Measurements from ENCODE around the gene BBS9. TPM values are rescaled to one million over a fixed set of nuclear protein-coding genes. Genes with fewer than 3 reads are reported as not detected.

Gene BBS9
- polyA plus RNA-seq, 1 donor, result 15.2 TPM

- no peak for DNase-seq
Observed at GRCh38 chr7:33379891-33380525, 250.6 kb downstream of the BBS9 start.

- no peak for DNase-seq
Observed at GRCh38 chr7:33388332-33388731, 259.0 kb downstream of the BBS9 start.

- no peak for DNase-seq
Observed at GRCh38 chr7:33392148-33392547, 262.8 kb downstream of the BBS9 start.

DNA sequence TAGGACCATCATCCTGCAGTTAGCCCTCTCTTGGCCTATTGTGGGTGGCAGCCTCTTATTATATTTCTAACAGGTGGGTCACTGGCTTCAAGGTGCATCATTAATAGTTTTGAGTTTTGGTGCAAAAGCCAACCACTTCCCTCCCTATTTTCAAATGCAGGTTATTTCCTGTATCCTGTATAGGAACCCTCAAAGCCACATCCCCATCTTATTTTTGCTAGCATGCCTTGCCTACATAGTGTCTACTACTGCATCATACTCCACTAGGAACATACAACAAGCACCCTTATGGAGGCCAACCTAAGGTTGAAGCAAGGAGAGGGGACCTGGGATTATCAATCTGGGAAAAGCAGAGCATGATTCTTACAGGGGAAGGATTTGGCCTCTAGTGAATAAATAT is 264.4 kb downstream of the BBS9 start:
- no peak for DNase-seq

GRCh38 chr7:33395340-33395739 is 266.0 kb downstream of the BBS9 start:
- no peak for DNase-seq

DNA sequence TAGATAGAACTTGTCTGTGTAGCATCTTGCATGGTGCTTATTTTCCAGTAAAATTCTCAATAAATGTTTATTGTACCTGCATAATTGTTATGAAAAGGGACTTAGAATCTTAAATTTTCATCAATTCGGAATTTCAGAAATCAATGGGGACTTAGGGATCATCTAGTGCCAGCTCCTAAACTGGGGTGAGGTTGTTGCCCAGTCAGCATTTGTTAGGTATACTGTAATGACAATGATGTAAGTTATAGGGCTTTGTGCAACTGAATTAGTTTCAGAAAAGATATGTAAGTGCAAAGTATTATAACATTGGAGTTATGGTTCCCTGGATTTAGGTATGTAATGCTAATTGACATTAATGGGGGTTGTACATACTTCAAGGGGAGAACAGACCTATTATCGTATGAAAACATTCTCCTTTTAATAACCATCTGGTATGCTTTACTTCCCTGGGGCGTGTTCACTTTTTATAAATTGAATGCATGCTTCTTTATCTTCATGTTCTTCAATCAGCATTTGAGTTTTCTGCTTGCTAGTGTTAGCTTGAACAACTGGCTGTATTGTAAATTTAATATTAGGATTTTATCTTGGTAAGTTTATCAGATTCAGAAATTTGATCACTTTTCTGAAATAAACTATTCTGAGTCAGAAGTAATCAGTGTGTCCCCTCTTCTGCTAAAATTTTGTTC is 270.3 kb downstream of the BBS9 start:
- DNase-seq, result no peak

DNA sequence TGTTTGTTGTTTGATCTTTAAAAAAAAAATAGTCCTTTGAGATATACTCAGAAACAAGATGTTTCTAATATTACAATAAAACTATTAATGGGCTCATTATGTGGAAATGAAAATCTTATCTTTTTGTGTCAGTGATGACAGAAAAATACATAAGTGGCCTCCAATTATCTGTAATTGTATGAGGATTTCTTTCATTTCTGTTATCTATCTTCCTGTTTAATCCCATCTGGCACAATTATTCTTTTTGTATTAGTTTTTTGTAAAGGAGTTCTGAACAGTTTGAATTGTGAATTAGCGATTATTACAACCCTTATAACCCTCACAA is 270.8 kb downstream of the BBS9 start:
- no peak for DNase-seq

DNA sequence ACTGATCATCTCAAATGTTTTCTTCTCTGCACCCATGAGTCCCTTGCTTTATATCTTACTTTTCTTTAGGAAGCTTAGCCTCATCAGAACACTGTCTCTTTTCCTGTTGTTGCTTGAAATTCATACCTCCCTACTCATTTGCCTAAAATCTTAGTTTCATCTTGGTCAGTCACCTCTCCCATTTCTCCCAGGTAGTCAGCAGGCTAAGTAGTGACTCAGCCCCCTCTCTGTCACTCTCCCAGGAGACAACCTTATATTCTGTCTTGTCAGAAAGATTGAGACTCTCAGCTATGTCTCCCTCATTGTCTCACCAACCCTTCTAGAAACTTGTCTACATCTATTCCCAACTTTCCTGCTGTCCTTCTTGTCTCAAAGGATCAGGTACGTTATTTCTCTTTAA is 280.9 kb downstream of the BBS9 start:
- no peak for DNase-seq

DNA sequence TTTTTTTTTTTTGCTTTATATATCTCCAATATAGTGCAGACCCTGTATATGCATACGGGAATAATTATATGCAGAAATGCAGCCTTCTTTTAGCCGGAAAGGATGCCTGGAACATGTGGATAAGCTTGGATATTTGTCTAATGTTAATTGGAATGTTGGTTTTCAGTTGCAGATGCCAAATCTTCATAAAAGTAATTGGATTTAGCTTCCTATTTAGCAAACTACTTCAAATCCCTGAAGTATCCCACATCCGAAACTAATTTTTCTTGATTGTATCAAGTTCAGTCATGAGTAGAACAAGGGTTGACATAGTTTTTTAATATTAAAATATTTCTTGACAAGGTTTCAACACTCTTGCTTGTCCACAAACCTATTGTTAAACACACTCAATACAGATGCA is 281.7 kb downstream of the BBS9 start:
- no peak for DNase-seq

DNA sequence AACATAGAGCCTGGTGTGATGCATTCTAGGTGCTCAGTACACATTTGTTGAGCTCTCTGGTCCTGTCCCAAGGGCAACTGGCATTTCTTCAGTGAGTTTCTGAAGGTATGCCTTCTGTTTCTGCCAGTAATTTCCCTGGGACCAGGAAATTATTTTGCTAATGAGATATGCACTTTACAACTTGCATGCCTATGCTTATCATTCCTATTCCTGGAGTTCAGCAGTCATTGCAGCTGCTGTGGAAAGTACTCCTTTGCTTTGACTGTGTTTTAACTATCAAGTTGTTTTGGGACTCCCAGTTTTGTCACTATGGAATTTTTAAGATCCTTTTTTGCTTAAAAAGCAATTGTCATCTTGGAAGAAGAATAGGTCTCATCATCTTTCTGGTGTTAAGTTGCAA is 283.0 kb downstream of the BBS9 start:
- no peak for DNase-seq

DNA sequence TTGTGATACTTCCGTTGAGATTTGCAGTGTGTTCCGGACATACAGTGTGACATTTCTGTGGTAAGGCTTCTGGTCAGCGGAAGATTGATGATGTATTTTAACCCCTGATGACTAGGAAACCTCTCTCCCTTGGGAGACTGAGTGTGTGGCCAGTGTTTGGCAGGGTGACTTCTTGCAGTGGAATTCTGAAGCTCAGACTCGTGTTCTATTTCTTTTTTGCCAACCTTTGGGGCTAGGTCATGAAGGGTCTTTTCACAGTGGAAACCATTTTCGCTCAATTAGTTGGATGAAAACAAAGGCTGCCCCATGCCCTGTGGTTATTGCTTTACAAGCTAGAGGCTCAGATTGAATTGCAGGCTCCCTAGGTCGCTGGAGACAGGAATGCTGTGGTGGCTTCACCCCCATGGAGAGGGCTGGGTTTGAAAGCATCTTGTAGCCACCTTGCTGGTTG is 288.9 kb downstream of the BBS9 start:
- no peak for DNase-seq

GRCh38 chr7:33420311-33420940 is 291.1 kb downstream of the BBS9 start:
- DNase-seq, result no peak

- no peak for DNase-seq
Observed at GRCh38 chr7:33421429-33421828, 292.1 kb downstream of the BBS9 start.

- no peak for DNase-seq
Observed at GRCh38 chr7:33422141-33422540, 292.8 kb downstream of the BBS9 start.

- DNase-seq, result no peak
Observed at GRCh38 chr7:33422825-33423645, 293.7 kb downstream of the BBS9 start.

DNA sequence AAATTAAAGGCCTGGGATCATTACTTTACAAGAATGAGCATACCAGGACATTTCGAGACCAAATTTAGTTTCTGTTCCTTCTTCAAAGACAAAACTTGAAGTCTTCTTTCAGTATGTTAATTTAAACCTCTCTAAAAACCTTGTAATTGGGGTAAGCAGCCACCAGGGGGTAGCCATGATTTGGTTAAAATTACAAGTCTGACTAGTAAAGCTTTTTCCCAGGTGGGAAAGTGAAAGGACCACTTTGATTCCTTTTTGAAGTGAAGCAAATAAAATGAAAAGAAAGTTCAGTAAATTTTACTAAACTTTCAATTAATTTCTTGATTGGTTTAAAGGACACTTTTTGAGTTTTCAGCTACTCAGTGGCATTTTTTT is 294.3 kb downstream of the BBS9 start:
- no peak for DNase-seq

GRCh38 chr7:33425395-33425794 is 296.0 kb downstream of the BBS9 start:
- DNase-seq, result no peak

- DNase-seq, result peak; percentile 71
Observed at GRCh38 chr7:33425929-33426678, 296.7 kb downstream of the BBS9 start.

DNA sequence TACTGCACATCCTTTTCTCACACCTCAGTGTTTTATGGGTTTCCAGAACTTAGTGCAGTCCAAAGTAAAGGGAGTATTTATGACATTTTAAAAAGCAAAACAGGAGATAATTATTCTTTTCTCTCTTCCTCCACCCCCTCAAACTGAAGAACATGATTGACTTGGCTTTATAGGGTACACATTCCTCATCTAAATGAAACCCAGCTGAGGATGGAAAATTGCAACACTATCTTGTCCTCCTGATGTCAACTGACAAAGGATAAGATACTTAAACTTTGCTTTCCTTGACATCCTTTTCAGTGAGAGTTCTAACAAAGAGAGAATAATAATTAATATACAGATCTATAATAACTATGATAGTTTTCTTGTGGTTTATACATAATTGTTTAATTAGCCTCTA is 299.1 kb downstream of the BBS9 start:
- no peak for DNase-seq

- no peak for DNase-seq
Observed at GRCh38 chr7:33431543-33431942, 302.2 kb downstream of the BBS9 start.

- no peak for DNase-seq
Observed at GRCh38 chr7:33432821-33433220, 303.5 kb downstream of the BBS9 start.

- DNase-seq, result no peak
Observed at GRCh38 chr7:33433357-33433756, 304.0 kb downstream of the BBS9 start.

DNA sequence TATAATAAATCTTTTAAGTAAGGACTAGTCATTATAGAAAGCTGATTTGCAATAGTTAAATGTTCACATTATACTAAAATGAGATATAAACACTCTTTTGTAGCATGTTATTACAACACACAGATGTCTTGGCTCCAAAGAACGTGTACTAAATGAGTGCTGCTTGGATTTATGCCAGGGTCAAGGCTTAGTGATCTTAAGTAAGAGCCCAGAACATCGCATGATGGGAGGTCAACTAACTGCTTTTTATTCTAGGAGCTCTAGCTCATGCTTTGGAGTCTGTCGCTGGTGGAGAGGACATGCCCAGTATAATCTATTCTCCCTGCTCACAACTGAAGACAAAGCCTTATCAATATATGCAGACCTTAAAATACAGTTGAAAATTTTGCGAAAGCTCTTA is 315.1 kb downstream of the BBS9 start:
- peak; percentile 56 for DNase-seq
